MCF 10A (cell line): ENCODE results near the gene CTBP1. TPM values are rescaled to one million over a fixed set of nuclear protein-coding genes. Genes with fewer than 3 reads are reported as not detected.

Experiments
- BruUV-seq: library from RNA; stranded (reverse); fragments of 400-500 nt; replicated peaks from 2 replicates; lab custom pipeline; 2021; lab: Mats Ljungman, UMichigan
- CTCF ChIA-PET: fragments of 300-600 bp; sonication (Branson Sonifier 250); formaldehyde crosslinking; extraction: SDS; loops from one replicate; lab custom pipeline; 2021; ENCODE audit warnings: antibody characterized with exemption, inconsistent platforms; lab: Yijun Ruan, JAX
- POLR2A ChIA-PET: fragments of 300-600, 350-650 bp; sonication (Branson Sonifier 250); formaldehyde crosslinking; extraction: SDS; loops from one replicate; lab custom pipeline; 2020; ENCODE audit warnings: antibody characterized with exemption, inconsistent platforms; lab: Yijun Ruan, JAX
- DNase-seq: peaks from one replicate; pipeline ENCODE4 v3.0.0-alpha.2; 2018; ENCODE audit not compliant: unreplicated experiment
- H3K27ac Mint-ChIP-seq: one replicate; pipeline ENCODE4 v1.8.0; 2022; ENCODE audit warnings: mild to moderate bottlenecking, low read depth, mixed read lengths; ENCODE audit not compliant: unreplicated experiment
- H3K27me3 Mint-ChIP-seq: one replicate; pipeline ENCODE4 v1.8.0; 2022; ENCODE audit warnings: mixed read lengths; ENCODE audit not compliant: insufficient read depth, unreplicated experiment
- H3K36me3 Mint-ChIP-seq: one replicate; pipeline ENCODE4 v1.8.0; 2022; ENCODE audit warnings: mild to moderate bottlenecking, moderate library complexity, mixed read lengths; ENCODE audit not compliant: insufficient read depth, unreplicated experiment
- H3K4me1 Mint-ChIP-seq: one replicate; pipeline ENCODE4 v1.8.0; 2022; ENCODE audit warnings: mixed read lengths; ENCODE audit not compliant: insufficient read depth, unreplicated experiment
- H3K4me3 Mint-ChIP-seq: one replicate; pipeline ENCODE4 v1.8.0; 2022; ENCODE audit warnings: mild to moderate bottlenecking, moderate library complexity, mixed read lengths; ENCODE audit not compliant: unreplicated experiment
- H3K9me3 Mint-ChIP-seq: one replicate; pipeline ENCODE4 v1.8.0; 2022; ENCODE audit warnings: mixed read lengths; ENCODE audit not compliant: unreplicated experiment
- intact Hi-C: fragments of 100-400 bp; cut with micrococcal nuclease; formaldehyde crosslinking; loops from 2 replicates; pipeline ENCODE4 v1.14.1; 2022
- total RNA-seq: library from RNA; stranded (reverse); gene quantifications from 2 replicates; pipeline ENCODE4 v1.2.3, GENCODE V29; 2022
- TF ChIP-seq, protein P1 (sequence below): fragments of 200-600 bp; IDR thresholded peaks from one replicate; pipeline ENCODE4 v1.8.0; 2022; ENCODE audit warnings: antibody characterized with exemption, mild to moderate bottlenecking; ENCODE audit not compliant: unreplicated experiment

The CTBP1 gene
- total RNA-seq, 1 experiment from 2014 or later: 152 TPM

- TF ChIP-seq, protein P1, sequence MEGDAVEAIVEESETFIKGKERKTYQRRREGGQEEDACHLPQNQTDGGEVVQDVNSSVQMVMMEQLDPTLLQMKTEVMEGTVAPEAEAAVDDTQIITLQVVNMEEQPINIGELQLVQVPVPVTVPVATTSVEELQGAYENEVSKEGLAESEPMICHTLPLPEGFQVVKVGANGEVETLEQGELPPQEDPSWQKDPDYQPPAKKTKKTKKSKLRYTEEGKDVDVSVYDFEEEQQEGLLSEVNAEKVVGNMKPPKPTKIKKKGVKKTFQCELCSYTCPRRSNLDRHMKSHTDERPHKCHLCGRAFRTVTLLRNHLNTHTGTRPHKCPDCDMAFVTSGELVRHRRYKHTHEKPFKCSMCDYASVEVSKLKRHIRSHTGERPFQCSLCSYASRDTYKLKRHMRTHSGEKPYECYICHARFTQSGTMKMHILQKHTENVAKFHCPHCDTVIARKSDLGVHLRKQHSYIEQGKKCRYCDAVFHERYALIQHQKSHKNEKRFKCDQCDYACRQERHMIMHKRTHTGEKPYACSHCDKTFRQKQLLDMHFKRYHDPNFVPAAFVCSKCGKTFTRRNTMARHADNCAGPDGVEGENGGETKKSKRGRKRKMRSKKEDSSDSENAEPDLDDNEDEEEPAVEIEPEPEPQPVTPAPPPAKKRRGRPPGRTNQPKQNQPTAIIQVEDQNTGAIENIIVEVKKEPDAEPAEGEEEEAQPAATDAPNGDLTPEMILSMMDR: no peak
- peaks cover 16% of the 10 kb centered on the region for H3K27me3 Mint-ChIP-seq
Measured at GRCh38 chr4:1198098-1198844, 50.7 kb downstream of the CTBP1 start.

GRCh38 chr4:1196421-1197183 lies 52.3 kb downstream of the CTBP1 start:
- H3K4me3 Mint-ChIP-seq: no peak overlapping the region
- ChIA-PET POLR2A (interaction anchor here (1.2 kb wide), 1 partner anchor 19 kb away, joined by 4 read pairs; no protein-coding TSS in a partner anchor), CTCF (interaction anchor here (0.6 kb wide), 1 partner anchor 30 kb away, joined by 3 read pairs; no protein-coding TSS in a partner anchor)
- intact Hi-C loops: no loop called here
- H3K9me3 Mint-ChIP-seq: no peaks in the 10 kb centered on the region
- peak overlapping the region; percentile 35 for H3K27ac Mint-ChIP-seq
- peaks cover 16% of the 10 kb centered on the region for H3K27me3 Mint-ChIP-seq
- H3K36me3 Mint-ChIP-seq: no peaks in the 10 kb centered on the region
- DNase-seq: no peak
- TF ChIP-seq, protein P1: no peak
- BruUV-seq: no TSS peak
- H3K4me1 Mint-ChIP-seq: peaks cover 12% of the 10 kb centered on the region

More at GRCh38 chr4:1198098-1198844, 50.7 kb downstream of the CTBP1 start:
- CTCF ChIA-PET: no interaction called here
- Mint-ChIP-seq H3K36me3 (no peaks in the 10 kb centered on the region), H3K27ac (no peak overlapping the region), H3K4me1 (peaks cover 5% of the 10 kb centered on the region), H3K9me3 (no peaks in the 10 kb centered on the region), H3K4me3 (no peak overlapping the region)
- BruUV-seq: no TSS peak
- intact Hi-C loops: no loop called here
- POLR2A ChIA-PET: no interaction called here
- DNase-seq: no peak

DNA sequence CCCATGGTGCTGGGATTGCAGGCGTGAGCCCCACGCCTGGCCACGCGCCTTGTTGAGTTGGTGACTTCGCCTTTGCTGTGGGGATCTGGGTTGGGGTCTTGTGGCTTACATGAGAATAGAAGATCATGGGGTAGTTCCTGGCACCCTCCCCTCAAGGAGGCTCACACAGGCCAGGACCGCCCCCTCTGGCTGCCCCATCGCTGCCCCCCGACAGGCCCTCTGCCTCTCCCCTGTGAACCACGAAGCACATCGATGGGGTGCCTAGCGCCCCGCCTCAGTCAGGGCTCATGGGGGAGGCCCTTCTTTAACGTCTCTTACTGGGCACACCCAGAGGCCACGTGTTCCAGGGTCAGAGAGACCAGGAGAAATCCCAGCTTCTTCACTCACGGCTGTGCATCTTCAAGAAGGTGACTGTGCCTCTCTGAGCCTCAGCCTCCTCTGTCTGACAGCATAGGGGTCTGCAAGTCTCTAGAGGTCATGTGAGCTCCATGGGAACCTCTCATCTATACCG lies 53.0 kb downstream of the CTBP1 start:
- intact Hi-C loops: no loop called here
- TF ChIP-seq, protein P1: no peak
- peaks cover 18% of the 10 kb centered on the region for H3K4me1 Mint-ChIP-seq
- ChIA-PET POLR2A (no interaction called here), CTCF (no interaction called here)
- H3K4me3 Mint-ChIP-seq: no peak overlapping the region
- H3K27me3 Mint-ChIP-seq: peaks cover 16% of the 10 kb centered on the region
- no TSS peak for BruUV-seq
- no peak for DNase-seq
- no peaks in the 10 kb centered on the region for H3K9me3 Mint-ChIP-seq
- no peaks in the 10 kb centered on the region for H3K36me3 Mint-ChIP-seq
- peak overlapping the region; percentile 35 for H3K27ac Mint-ChIP-seq
